HepG2 (cell line): Measurements from ENCODE around the gene PLD2. TPM values are rescaled to one million over a fixed set of nuclear protein-coding genes. Genes with fewer than 3 reads are reported as not detected.

Experiments
- ATAC-seq: fragments of 200-7000 bp; cut with Tn5 transposase; 3 replicates; pipeline ENCODE4 v1.9.1; 2020; ENCODE audit warnings: mild to moderate bottlenecking, moderate library complexity
- BruUV-seq: library from RNA; stranded (reverse); fragments of 400-500 nt; replicated peaks from 2 replicates; lab custom pipeline; 2021; lab: Mats Ljungman, UMichigan
- CTCF ChIA-PET: fragments of 300-600 bp; formaldehyde crosslinking; extraction: SDS; loops from one replicate; lab custom pipeline; 2021; ENCODE audit warnings: low total read pairs, inconsistent platforms, low intra/inter-chr PET ratio; lab: Yijun Ruan, JAX
- POLR2A ChIA-PET: fragments of 350-600 bp; sonication (Branson Sonifier 250); formaldehyde crosslinking; loops from one replicate; lab custom pipeline; 2020; ENCODE audit warnings: antibody characterized with exemption, inconsistent platforms; lab: Yijun Ruan, JAX
- DNase-seq: peaks from one replicate; pipeline ENCODE4 v3.0.0-alpha.2; 2015; ENCODE audit warnings: low spot score
- FAIRE-seq: peaks from 3 replicates; lab custom pipeline; 2011; peaks lifted over from hg19 to GRCh38; lab: Jason Lieb, UNC
- H2AFZ ChIP-seq: one replicate; pipeline ENCODE4 v1.6.1; 2011; ENCODE audit warnings: low read length, inconsistent platforms
- H3K27ac ChIP-seq: fragments of 300-600 bp; 3 replicates; pipeline ENCODE4 v1.8.0; 2011; ENCODE audit warnings: mixed run types, mild to moderate bottlenecking, mixed read lengths, low read length, inconsistent platforms; ENCODE audit not compliant: insufficient read depth; ENCODE audit errors: extremely low read length
- H3K27me3 ChIP-seq, 2 experiments: fragments of 200-600 bp in 1 of 2; 2 replicates in 1 of 2; 3 replicates in 1 of 2; pipeline versions ENCODE4 v1.6.0 to v1.8.0; 2011; ENCODE audit warnings: low read length in 2 of 2, mild to moderate bottlenecking in 2 of 2, moderate library complexity in 2 of 2, inconsistent platforms in 1 of 2; ENCODE audit not compliant: insufficient read depth in 2 of 2, control insufficient read depth in 1 of 2
- H3K36me3 ChIP-seq, 2 experiments: fragments of 200-600 bp in 1 of 2; replicated peaks in 1 of 2; 2 replicates in 1 of 2; 3 replicates in 1 of 2; pipeline versions ENCODE4 v1.5.1 to v1.8.0; 2011; ENCODE audit warnings: low read length in 2 of 2, inconsistent platforms in 1 of 2; ENCODE audit not compliant: insufficient read depth in 2 of 2, control insufficient read depth in 1 of 2
- H3K4me1 ChIP-seq: 2 replicates; pipeline ENCODE4 v1.5.1; 2012; ENCODE audit warnings: low read length, inconsistent platforms; ENCODE audit not compliant: insufficient read depth
- H3K4me2 ChIP-seq: 2 replicates; pipeline ENCODE4 v1.6.0; 2011; ENCODE audit warnings: low read depth, low read length, inconsistent platforms
- H3K4me3 ChIP-seq, 3 experiments: fragments of 200-600 bp in 1 of 3; sonication (generic), shearing (Covaris generic) in 1 of 3; replicated peaks in 1 of 3; 2 replicates each; pipeline ENCODE4 v1.5.1; 2011 to 2016; ENCODE audit warnings: low read length in 3 of 3, inconsistent platforms in 2 of 3, low read depth in 2 of 3, mild to moderate bottlenecking in 2 of 3, control low read depth in 1 of 3, mixed read lengths in 1 of 3; ENCODE audit not compliant: insufficient read depth in 1 of 3
- H3K79me2 ChIP-seq: one replicate; pipeline ENCODE4 v1.6.1; 2011; ENCODE audit warnings: low read length, inconsistent platforms; ENCODE audit not compliant: insufficient read depth
- H3K9ac ChIP-seq: 2 replicates; pipeline ENCODE4 v1.6.0; 2011; ENCODE audit warnings: mild to moderate bottlenecking, low read depth, low read length, inconsistent platforms; ENCODE audit not compliant: insufficient read depth
- H3K9me3 ChIP-seq: 2 replicates; pipeline ENCODE4 v1.5.1; 2012; ENCODE audit warnings: mild to moderate bottlenecking, low read length
- H4K20me1 ChIP-seq: 2 replicates; pipeline ENCODE4 v1.6.0; 2011; ENCODE audit warnings: inconsistent platforms, mild to moderate bottlenecking, low read length, moderate library complexity; ENCODE audit not compliant: insufficient read depth
- MYC ChIP-seq: sonication (generic); formaldehyde crosslinking; IDR thresholded peaks from 2 replicates; pipeline ENCODE4 v1.9.0; 2021; ENCODE audit warnings: missing genetic modification reagents, borderline replicate concordance
- PHF5A ChIP-seq: IDR thresholded peaks from one replicate; pipeline ENCODE4 v1.6.1; 2018; ENCODE audit warnings: low read depth, missing genetic modification reagents; ENCODE audit not compliant: unreplicated experiment
- SMAD9 ChIP-seq: sonication (generic); formaldehyde crosslinking; IDR thresholded peaks from 2 replicates; pipeline ENCODE4 v1.5.1; 2020; ENCODE audit warnings: mild to moderate bottlenecking, missing genetic modification reagents
- TCF7L2 ChIP-seq: IDR thresholded peaks from 2 replicates; pipeline ENCODE4 v1.6.1; 2011; ENCODE audit warnings: mild to moderate bottlenecking, low read depth, low read length, moderate library complexity
- ZFP36L2 ChIP-seq: sonication (generic); formaldehyde crosslinking; IDR thresholded peaks from 2 replicates; pipeline ENCODE4 v1.4.0; 2020; ENCODE audit warnings: missing genetic modification reagents
- ZNF136 ChIP-seq: sonication (generic); formaldehyde crosslinking; IDR thresholded peaks from 2 replicates; pipeline ENCODE4 v1.8.1; 2022; ENCODE audit warnings: low read depth, mild to moderate bottlenecking, moderate library complexity, missing genetic modification reagents
- ZNF292 ChIP-seq: sonication (generic); formaldehyde crosslinking; IDR thresholded peaks from 2 replicates; pipeline ENCODE4 v1.8.1; 2022; ENCODE audit warnings: mild to moderate bottlenecking, low read depth, missing genetic modification reagents, borderline replicate concordance
- ZNF660 ChIP-seq: sonication (generic); formaldehyde crosslinking; IDR thresholded peaks from 2 replicates; pipeline ENCODE4 v1.5.1; 2020; ENCODE audit warnings: mild to moderate bottlenecking, low read depth, missing genetic modification reagents, borderline replicate concordance
- ZNF790 ChIP-seq: sonication (generic); formaldehyde crosslinking; IDR thresholded peaks from 2 replicates; pipeline ENCODE4 v1.8.0; 2022; ENCODE audit warnings: missing genetic modification reagents, mild to moderate bottlenecking, borderline replicate concordance
- WGBS: methylation state at CpG from one replicate; pipeline ENCODE4 v1.1.6; 2017; ENCODE audit warnings: low lambda C conversion rate; 5-methylcytosine and 5-hydroxymethylcytosine counted together
- in situ Hi-C: cut with HindIII; loops from 2 replicates; pipeline ENCODE4 v1.10.0; 2017; ENCODE audit warnings: low pct_unique_long_range_greater_than_20kb; ENCODE audit not compliant: extremely low pct_ligation_motif_present
- intact Hi-C: fragments of 100-400 bp; cut with micrococcal nuclease; formaldehyde crosslinking; loops from one replicate; pipeline ENCODE4 v1.10.0; 2022; ENCODE audit not compliant: unreplicated experiment
- polyA plus RNA-seq, 8 experiments: library from polyadenylated mRNA; depleted of rRNA in 3 of 8; stranded (reverse) in 7 of 8; unstranded in 1 of 8; fragments of >200 nt; fragmentation: Illumina TruSeq in 4 of 8; extraction: Trizol in 4 of 8; gene quantifications; 2 replicates each; pipeline versions ENCODE4 v1.2.1 to v1.2.3, GENCODE V29; 2011 to 2016; ENCODE audit warnings: low read depth in 4 of 8, missing spikeins in 1 of 8, mixed read lengths in 1 of 8; ENCODE audit not compliant: insufficient read depth in 1 of 8
- total RNA-seq, 5 experiments: library from RNA; depleted of rRNA; stranded (reverse); fragments of >200 nt; fragmentation: Illumina TruSeq; extraction: Trizol; gene quantifications; 2 replicates each; pipeline ENCODE4 v1.2.3, GENCODE V29; 2016; ENCODE audit warnings: low read depth in 1 of 5
- TF ChIP-seq, protein P1 (sequence below): sonication (generic); formaldehyde crosslinking; IDR thresholded peaks from 2 replicates; pipeline ENCODE4 v1.5.0; 2020; ENCODE audit warnings: mild to moderate bottlenecking, missing genetic modification reagents, borderline replicate concordance
- TF ChIP-seq, protein P2 (sequence below): sonication (generic); formaldehyde crosslinking; conservative IDR thresholded peaks from 2 replicates; pipeline ENCODE4 v1.8.0; 2022; ENCODE audit warnings: missing genetic modification reagents
- TF ChIP-seq, protein P3 (sequence below): sonication (generic); formaldehyde crosslinking; IDR thresholded peaks from 2 replicates; pipeline ENCODE4 v1.4.0; 2020; ENCODE audit warnings: missing genetic modification reagents, borderline replicate concordance

PLD2 gene
- total and polyA plus RNA-seq, 2 of the 13 experiments (the other 11 are each of a cell fraction or from before 2014, with no cell fraction given), result 13.4 to 29.7 TPM

DNA sequence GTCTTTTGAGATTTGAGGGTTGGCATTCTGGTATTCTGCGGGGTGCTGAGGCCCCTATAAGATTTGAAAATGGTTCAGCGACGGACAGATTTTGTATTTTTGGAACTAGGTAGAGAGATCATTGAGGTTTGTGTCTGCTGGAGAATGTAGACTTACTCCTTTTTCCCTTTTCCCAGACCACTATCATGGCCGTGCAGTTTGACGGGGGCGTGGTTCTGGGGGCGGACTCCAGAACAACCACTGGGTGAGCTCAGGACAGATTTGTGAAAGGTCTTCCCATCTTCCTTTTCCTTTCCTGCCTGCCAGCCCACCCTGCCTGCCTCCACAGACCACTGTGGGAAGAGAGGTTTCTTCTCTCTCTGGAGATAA, 10.4 kb upstream of the PLD2 start (continued):
- TF ChIP-seq, protein P1, sequence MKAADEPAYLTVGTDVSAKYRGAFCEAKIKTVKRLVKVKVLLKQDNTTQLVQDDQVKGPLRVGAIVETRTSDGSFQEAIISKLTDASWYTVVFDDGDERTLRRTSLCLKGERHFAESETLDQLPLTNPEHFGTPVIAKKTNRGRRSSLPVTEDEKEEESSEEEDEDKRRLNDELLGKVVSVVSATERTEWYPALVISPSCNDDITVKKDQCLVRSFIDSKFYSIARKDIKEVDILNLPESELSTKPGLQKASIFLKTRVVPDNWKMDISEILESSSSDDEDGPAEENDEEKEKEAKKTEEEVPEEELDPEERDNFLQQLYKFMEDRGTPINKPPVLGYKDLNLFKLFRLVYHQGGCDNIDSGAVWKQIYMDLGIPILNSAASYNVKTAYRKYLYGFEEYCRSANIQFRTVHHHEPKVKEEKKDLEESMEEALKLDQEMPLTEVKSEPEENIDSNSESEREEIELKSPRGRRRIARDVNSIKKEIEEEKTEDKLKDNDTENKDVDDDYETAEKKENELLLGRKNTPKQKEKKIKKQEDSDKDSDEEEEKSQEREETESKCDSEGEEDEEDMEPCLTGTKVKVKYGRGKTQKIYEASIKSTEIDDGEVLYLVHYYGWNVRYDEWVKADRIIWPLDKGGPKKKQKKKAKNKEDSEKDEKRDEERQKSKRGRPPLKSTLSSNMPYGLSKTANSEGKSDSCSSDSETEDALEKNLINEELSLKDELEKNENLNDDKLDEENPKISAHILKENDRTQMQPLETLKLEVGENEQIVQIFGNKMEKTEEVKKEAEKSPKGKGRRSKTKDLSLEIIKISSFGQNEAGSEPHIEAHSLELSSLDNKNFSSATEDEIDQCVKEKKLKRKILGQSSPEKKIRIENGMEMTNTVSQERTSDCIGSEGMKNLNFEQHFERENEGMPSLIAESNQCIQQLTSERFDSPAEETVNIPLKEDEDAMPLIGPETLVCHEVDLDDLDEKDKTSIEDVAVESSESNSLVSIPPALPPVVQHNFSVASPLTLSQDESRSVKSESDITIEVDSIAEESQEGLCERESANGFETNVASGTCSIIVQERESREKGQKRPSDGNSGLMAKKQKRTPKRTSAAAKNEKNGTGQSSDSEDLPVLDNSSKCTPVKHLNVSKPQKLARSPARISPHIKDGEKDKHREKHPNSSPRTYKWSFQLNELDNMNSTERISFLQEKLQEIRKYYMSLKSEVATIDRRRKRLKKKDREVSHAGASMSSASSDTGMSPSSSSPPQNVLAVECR (CRISPR knock-in tag), result 0 out of 2 replicates have a peak, but pooled peaks have one; percentile 0

DNA sequence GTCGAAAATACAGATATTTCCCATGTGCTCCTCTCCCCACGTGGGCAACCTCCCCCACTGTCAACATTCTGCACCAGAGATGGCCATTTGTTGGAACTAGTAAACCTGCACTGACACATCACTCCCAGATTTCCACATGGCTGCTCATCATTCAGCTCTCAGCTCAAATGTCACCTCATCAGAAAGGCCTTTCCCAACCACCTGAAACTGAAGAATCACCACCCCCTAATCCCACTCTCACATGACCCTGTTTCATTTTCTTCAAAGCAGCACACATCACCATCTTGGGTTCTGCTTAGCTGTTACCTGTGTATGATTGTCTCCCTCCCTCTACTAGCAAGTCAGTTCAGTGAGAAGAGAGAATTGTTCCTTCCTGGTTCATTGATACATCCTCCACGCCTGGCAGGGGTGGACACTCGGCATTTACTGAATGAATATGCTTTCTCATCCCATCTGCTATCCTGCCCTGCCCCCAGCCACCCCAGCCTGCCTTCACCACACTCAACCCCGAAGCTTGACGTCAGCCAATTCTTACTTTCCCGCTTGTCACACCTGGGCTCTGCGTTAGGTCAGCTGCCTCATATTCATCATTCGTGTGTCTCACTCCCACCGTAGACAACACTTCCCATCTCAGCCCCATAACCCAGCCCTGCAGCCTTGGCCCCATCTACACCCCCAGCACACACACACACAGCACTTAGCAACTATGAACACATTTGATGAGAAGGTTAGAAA, 6.3 kb upstream of the PLD2 start:
- FAIRE-seq, result no peak
- in situ Hi-C loops, result no loop called here
- 74% methylated on average over 10 of the region's 10 CpGs for WGBS
- no peak for TF ChIP-seq ZNF790
- TF ChIP-seq PHF5A (CRISPR knock-in tag), result no peak
- TF ChIP-seq SMAD9 (CRISPR knock-in tag), result no peak
- no peak for TF ChIP-seq ZNF136 (CRISPR knock-in tag)
- TF ChIP-seq, protein P2, sequence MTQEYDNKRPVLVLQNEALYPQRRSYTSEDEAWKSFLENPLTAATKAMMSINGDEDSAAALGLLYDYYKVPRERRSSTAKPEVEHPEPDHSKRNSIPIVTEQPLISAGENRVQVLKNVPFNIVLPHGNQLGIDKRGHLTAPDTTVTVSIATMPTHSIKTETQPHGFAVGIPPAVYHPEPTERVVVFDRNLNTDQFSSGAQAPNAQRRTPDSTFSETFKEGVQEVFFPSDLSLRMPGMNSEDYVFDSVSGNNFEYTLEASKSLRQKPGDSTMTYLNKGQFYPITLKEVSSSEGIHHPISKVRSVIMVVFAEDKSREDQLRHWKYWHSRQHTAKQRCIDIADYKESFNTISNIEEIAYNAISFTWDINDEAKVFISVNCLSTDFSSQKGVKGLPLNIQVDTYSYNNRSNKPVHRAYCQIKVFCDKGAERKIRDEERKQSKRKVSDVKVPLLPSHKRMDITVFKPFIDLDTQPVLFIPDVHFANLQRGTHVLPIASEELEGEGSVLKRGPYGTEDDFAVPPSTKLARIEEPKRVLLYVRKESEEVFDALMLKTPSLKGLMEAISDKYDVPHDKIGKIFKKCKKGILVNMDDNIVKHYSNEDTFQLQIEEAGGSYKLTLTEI (CRISPR knock-in tag), result no peak
- no peak for TF ChIP-seq ZNF292 (CRISPR knock-in tag)
- TF ChIP-seq, protein P3, sequence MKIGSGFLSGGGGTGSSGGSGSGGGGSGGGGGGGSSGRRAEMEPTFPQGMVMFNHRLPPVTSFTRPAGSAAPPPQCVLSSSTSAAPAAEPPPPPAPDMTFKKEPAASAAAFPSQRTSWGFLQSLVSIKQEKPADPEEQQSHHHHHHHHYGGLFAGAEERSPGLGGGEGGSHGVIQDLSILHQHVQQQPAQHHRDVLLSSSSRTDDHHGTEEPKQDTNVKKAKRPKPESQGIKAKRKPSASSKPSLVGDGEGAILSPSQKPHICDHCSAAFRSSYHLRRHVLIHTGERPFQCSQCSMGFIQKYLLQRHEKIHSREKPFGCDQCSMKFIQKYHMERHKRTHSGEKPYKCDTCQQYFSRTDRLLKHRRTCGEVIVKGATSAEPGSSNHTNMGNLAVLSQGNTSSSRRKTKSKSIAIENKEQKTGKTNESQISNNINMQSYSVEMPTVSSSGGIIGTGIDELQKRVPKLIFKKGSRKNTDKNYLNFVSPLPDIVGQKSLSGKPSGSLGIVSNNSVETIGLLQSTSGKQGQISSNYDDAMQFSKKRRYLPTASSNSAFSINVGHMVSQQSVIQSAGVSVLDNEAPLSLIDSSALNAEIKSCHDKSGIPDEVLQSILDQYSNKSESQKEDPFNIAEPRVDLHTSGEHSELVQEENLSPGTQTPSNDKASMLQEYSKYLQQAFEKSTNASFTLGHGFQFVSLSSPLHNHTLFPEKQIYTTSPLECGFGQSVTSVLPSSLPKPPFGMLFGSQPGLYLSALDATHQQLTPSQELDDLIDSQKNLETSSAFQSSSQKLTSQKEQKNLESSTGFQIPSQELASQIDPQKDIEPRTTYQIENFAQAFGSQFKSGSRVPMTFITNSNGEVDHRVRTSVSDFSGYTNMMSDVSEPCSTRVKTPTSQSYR, result no peak
- no peak for TF ChIP-seq TCF7L2
- TF ChIP-seq ZNF660 (CRISPR knock-in tag), result no peak
- no peak for TF ChIP-seq ZFP36L2 (CRISPR knock-in tag)
- no peak for TF ChIP-seq MYC (CRISPR knock-in tag)

More for the DNA sequence above, 6.3 kb upstream of the PLD2 start:
- H2AFZ ChIP-seq, result no peak overlapping the region
- DNase-seq (no peak), ATAC-seq (no peak)
- H3K27me3 ChIP-seq, result no peaks in the 10 kb centered on the region; a peak in 1 of 5 replicates
- no peak overlapping the region for H3K9ac ChIP-seq
- no peaks in the 10 kb centered on the region for H3K9me3 ChIP-seq
- H3K79me2 ChIP-seq, result peaks cover 15% of the 10 kb centered on the region
- intact Hi-C loops, result no loop called here
- no peak overlapping the region for H3K4me2 ChIP-seq
- no peak overlapping the region for H3K27ac ChIP-seq
- ChIA-PET POLR2A (interaction anchor here (1.0 to 1.1 kb wide), 3 partner anchors 10 to 92 kb away, joined by 3 to 4 read pairs (median 3); no protein-coding TSS in a partner anchor), CTCF (no interaction called here)
- no TSS peak for BruUV-seq
- H3K4me3 ChIP-seq, result no peak overlapping the region
- peaks cover 8 to 17% of the 10 kb centered on the region in 2 experiments for H3K36me3 ChIP-seq
- peaks cover 12% of the 10 kb centered on the region for H3K4me1 ChIP-seq
- H4K20me1 ChIP-seq, result no peaks in the 10 kb centered on the region
